Trophoblast cell (in vitro differentiated cells and primary cell): Measurements from ENCODE around the gene EFNA5.

ENCODE experiments used
- DNase-seq, 2 donors: peaks; one replicate each; pipeline ENCODE4 v3.0.0-alpha.2; 2016
- H2AFZ ChIP-seq: 2 replicates; pipeline ENCODE4 v1.6.1; 2013; ENCODE audit warnings: low read length, moderate library complexity, mild to moderate bottlenecking; ENCODE audit not compliant: insufficient read depth, poor library complexity
- H2AK5ac ChIP-seq: 2 replicates; pipeline ENCODE4 v1.6.1; 2013; ENCODE audit warnings: mild to moderate bottlenecking, low read length
- H2BK120ac ChIP-seq: 2 replicates; pipeline ENCODE4 v1.6.1; 2013; ENCODE audit warnings: low read length, mild to moderate bottlenecking, moderate library complexity; ENCODE audit not compliant: insufficient read depth, poor library complexity
- H2BK12ac ChIP-seq: 2 replicates; pipeline ENCODE4 v1.6.1; 2013; ENCODE audit warnings: mild to moderate bottlenecking, low read length, moderate library complexity
- H2BK5ac ChIP-seq: 2 replicates; pipeline ENCODE4 v1.6.1; 2013; ENCODE audit warnings: low read length, low read depth, moderate library complexity, mild to moderate bottlenecking; ENCODE audit not compliant: poor library complexity
- H3K14ac ChIP-seq: 2 replicates; pipeline ENCODE4 v1.6.1; 2013; ENCODE audit warnings: mild to moderate bottlenecking, low read length
- H3K18ac ChIP-seq: 2 replicates; pipeline ENCODE4 v1.6.1; 2013; ENCODE audit warnings: mild to moderate bottlenecking, low read length
- H3K23ac ChIP-seq: 2 replicates; pipeline ENCODE4 v1.6.1; 2013; ENCODE audit warnings: low read length
- H3K27ac ChIP-seq: 2 replicates; pipeline ENCODE4 v1.5.1; 2013; ENCODE audit warnings: low read depth, mild to moderate bottlenecking, inconsistent platforms, low read length, moderate library complexity
- H3K27me3 ChIP-seq: 2 replicates; pipeline ENCODE4 v1.6.1; 2013; ENCODE audit warnings: inconsistent platforms, mild to moderate bottlenecking, low read length, moderate library complexity; ENCODE audit not compliant: insufficient read depth
- H3K36me3 ChIP-seq, 2 experiments: 1 replicate in 1 of 2; 2 replicates in 1 of 2; pipeline ENCODE4 v1.6.1; 2013; ENCODE audit warnings: low read length in 2 of 2, mild to moderate bottlenecking in 2 of 2, moderate library complexity in 1 of 2; ENCODE audit not compliant: insufficient read depth in 2 of 2, control insufficient read depth in 1 of 2
- H3K4ac ChIP-seq: 2 replicates; pipeline ENCODE4 v1.6.1; 2013; ENCODE audit warnings: low read depth, mild to moderate bottlenecking, low read length, moderate library complexity
- H3K4me1 ChIP-seq, 2 experiments: 1 replicate in 1 of 2; 2 replicates in 1 of 2; pipeline ENCODE4 v1.6.1; 2013; ENCODE audit warnings: low read length in 2 of 2, mild to moderate bottlenecking in 2 of 2, moderate library complexity in 1 of 2; ENCODE audit not compliant: insufficient read depth in 2 of 2, control insufficient read depth in 1 of 2
- H3K4me2 ChIP-seq: 2 replicates; pipeline ENCODE4 v1.6.1; 2013; ENCODE audit warnings: inconsistent platforms, mild to moderate bottlenecking, low read length, moderate library complexity
- H3K4me3 ChIP-seq: 2 replicates; pipeline ENCODE4 v1.5.1; 2013; ENCODE audit warnings: mild to moderate bottlenecking, low read depth, low read length, inconsistent platforms
- H3K79me1 ChIP-seq: one replicate; pipeline ENCODE4 v1.6.1; 2013; ENCODE audit warnings: low read length
- H3K79me2 ChIP-seq: 2 replicates; pipeline ENCODE4 v1.6.1; 2013; ENCODE audit warnings: low read length, mild to moderate bottlenecking; ENCODE audit not compliant: control insufficient read depth, insufficient read depth, poor library complexity
- H3K9ac ChIP-seq: 2 replicates; pipeline ENCODE4 v1.6.1; 2013; ENCODE audit warnings: mild to moderate bottlenecking, low read length
- H3K9me3 ChIP-seq: 2 replicates; pipeline ENCODE4 v1.6.1; 2013; ENCODE audit warnings: low read depth, mild to moderate bottlenecking, control low read depth, inconsistent platforms, low read length; ENCODE audit not compliant: insufficient read depth
- H4K12ac ChIP-seq: 2 replicates; pipeline ENCODE4 v1.6.1; 2013; ENCODE audit warnings: low read depth, mild to moderate bottlenecking, low read length, moderate library complexity
- H4K8ac ChIP-seq: 2 replicates; pipeline ENCODE4 v1.6.1; 2013; ENCODE audit warnings: low read depth, mild to moderate bottlenecking, low read length, moderate library complexity
- H4K91ac ChIP-seq: one replicate; pipeline ENCODE4 v1.6.1; 2013; ENCODE audit warnings: low read depth, mild to moderate bottlenecking, low read length, moderate library complexity
- WGBS: extraction: QIAGEN DNeasy Blood & Tissue Kit; methylation state at CpG from one replicate; pipeline ENCODE4 v1.1.7; 2013; ENCODE audit warnings: missing lambda C conversion rate; ENCODE audit not compliant: insufficient read length, insufficient coverage; ENCODE audit errors: extremely low coverage; 5-methylcytosine and 5-hydroxymethylcytosine counted together

Gene EFNA5

DNA sequence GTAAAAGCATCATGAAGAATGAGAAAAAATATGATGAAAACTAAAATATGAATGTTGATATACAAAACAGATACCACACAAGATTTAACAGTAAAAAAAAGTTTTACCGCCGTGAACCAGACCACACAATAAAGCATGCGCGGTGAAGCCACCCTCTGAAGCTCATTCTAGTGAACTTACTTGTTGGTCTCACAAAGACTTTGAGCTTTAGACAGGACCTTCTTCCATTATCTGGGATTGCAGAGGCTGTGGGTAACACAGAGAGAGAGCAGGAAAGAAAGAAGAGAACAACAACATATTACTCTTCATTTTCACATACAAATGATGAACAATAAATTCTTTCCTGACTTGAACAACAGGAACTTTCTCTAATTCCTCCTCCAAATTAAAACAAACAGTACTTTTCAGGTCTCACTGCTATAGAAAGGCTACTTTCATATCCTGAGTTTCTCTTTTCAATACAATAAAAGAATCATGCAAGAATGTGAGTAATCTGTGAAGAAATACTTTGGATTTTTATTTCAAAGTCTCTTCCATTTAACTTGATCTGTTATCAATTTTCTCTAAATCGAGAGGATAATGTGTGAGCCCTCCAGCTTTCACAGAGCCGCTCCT lies 283.1 kb downstream of the EFNA5 start:
- no peak overlapping the region for H3K9ac ChIP-seq
- peaks cover 0 to 3% of the 10 kb centered on the region in 2 experiments for H3K4me1 ChIP-seq
- no peak overlapping the region for H4K8ac ChIP-seq
- no peak overlapping the region for H2AFZ ChIP-seq
- no peak overlapping the region for H4K91ac ChIP-seq
- no peak overlapping the region for H3K4ac ChIP-seq
- peaks cover 2% of the 10 kb centered on the region for H3K79me1 ChIP-seq
- no peak overlapping the region for H3K18ac ChIP-seq
- H3K36me3 ChIP-seq = no peaks in the 10 kb centered on the region
- H2BK12ac ChIP-seq = no peak overlapping the region
- no peaks in the 10 kb centered on the region for H3K9me3 ChIP-seq
- DNase-seq = no peak
- H3K27me3 ChIP-seq = no peaks in the 10 kb centered on the region
- no peak overlapping the region for H2AK5ac ChIP-seq
- H3K79me2 ChIP-seq = no peaks in the 10 kb centered on the region
- H3K27ac ChIP-seq = no peak overlapping the region
- no peak overlapping the region for H2BK120ac ChIP-seq
- no peak overlapping the region for H2BK5ac ChIP-seq
- H3K4me3 ChIP-seq = no peak overlapping the region
- no CpG with 5 or more reads among the region's 6 CpGs for WGBS
- H4K12ac ChIP-seq = no peak overlapping the region
- no peak overlapping the region for H3K23ac ChIP-seq
- no peak overlapping the region for H3K14ac ChIP-seq
- H3K4me2 ChIP-seq = no peak overlapping the region

- Histone ChIP-seq H4K91ac (no peak overlapping the region), H3K79me2 (no peaks in the 10 kb centered on the region), H3K14ac (no peak overlapping the region), H3K9ac (no peak overlapping the region), H2BK120ac (no peak overlapping the region), H3K9me3 (no peaks in the 10 kb centered on the region), H3K4me1 (peaks cover 0 to 7% of the 10 kb centered on the region in 2 experiments), H3K4me3 (no peak overlapping the region), H3K4ac (no peak overlapping the region), H3K27ac (no peak overlapping the region), H2BK5ac (no peak overlapping the region), H3K27me3 (no peaks in the 10 kb centered on the region), H2AK5ac (no peak overlapping the region), H3K18ac (no peak overlapping the region), H3K36me3 (no peaks in the 10 kb centered on the region), H2BK12ac (no peak overlapping the region), H3K4me2 (no peak overlapping the region), H3K79me1 (peaks cover 2% of the 10 kb centered on the region), H4K8ac (no peak overlapping the region), H4K12ac (no peak overlapping the region), H3K23ac (no peak overlapping the region), H2AFZ (no peak overlapping the region)
- no CpG with 5 or more reads among the region's 2 CpGs for WGBS
- DNase-seq = no peak
These were observed 285.0 kb downstream of the EFNA5 start for GRCh38 chr5:107385708-107386107.

DNA sequence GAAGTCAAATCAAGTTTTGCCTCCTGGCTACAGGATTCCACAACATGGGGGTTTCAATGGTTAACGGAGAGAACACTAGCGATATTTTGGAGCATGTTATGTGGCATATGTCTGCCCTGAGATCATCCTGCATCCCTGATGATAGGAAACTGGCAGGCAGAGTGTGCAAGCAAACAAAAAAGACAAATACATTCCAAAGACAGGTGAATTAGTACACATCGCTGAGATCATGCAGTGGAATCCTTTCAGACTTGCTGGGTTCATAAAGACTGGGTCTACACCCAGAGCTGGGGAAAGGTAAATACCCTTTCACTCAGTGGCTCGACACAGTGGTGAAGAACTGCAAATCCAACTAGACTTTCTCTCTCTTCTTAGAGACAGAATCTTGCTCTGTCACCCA lies 286.5 kb downstream of the EFNA5 start:
- Histone ChIP-seq H3K18ac (no peak overlapping the region), H4K91ac (no peak overlapping the region), H2BK5ac (no peak overlapping the region), H2BK12ac (no peak overlapping the region), H4K8ac (no peak overlapping the region), H2BK120ac (no peak overlapping the region), H3K9me3 (no peaks in the 10 kb centered on the region), H3K27me3 (no peaks in the 10 kb centered on the region), H4K12ac (no peak overlapping the region), H2AFZ (no peak overlapping the region), H3K4me2 (no peak overlapping the region), H3K4me1 (peaks cover 0 to 7% of the 10 kb centered on the region in 2 experiments), H3K14ac (no peak overlapping the region), H3K79me2 (no peaks in the 10 kb centered on the region), H3K23ac (no peak overlapping the region), H3K27ac (no peak overlapping the region), H3K4ac (no peak overlapping the region), H3K36me3 (no peaks in the 10 kb centered on the region), H3K9ac (no peak overlapping the region), H3K4me3 (no peak overlapping the region), H3K79me1 (peaks cover 2% of the 10 kb centered on the region), H2AK5ac (no peak overlapping the region)
- no CpG with 5 or more reads among the region's 4 CpGs for WGBS
- DNase-seq = peak in 1 of 2 donors; percentile 62

DNA sequence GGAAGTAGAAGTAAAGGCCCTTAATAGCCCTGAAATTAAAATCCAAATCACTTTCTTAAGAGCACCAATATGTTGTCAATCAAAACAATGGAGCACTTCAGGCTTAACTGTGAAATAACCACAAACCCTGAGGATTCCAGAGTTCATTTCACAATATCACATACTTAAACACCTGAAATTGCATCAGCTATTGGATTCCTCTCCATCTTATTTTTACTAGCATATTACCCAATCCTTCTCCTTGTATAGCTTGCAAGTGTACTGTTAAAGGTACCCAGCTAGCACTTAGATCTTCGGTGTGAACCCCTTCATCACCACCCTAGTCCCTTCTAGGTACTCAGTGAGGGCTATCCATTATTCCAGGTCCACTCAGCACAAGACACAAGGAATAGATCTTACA lies 287.3 kb downstream of the EFNA5 start:
- Histone ChIP-seq H3K14ac (no peak overlapping the region), H2BK5ac (no peak overlapping the region), H3K27me3 (no peaks in the 10 kb centered on the region), H3K4me2 (no peak overlapping the region), H4K12ac (no peak overlapping the region), H3K18ac (no peak overlapping the region), H3K4ac (no peak overlapping the region), H3K9me3 (no peaks in the 10 kb centered on the region), H2AK5ac (no peak overlapping the region), H3K9ac (no peak overlapping the region), H2AFZ (no peak overlapping the region), H3K27ac (no peak overlapping the region), H2BK12ac (no peak overlapping the region), H3K79me1 (no peaks in the 10 kb centered on the region), H4K91ac (no peak overlapping the region), H2BK120ac (no peak overlapping the region), H3K23ac (no peak overlapping the region), H4K8ac (no peak overlapping the region), H3K4me3 (no peak overlapping the region), H3K36me3 (no peaks in the 10 kb centered on the region), H3K4me1 (peaks cover 0 to 5% of the 10 kb centered on the region in 2 experiments), H3K79me2 (no peaks in the 10 kb centered on the region)
- WGBS = no CpG with 5 or more reads among the region's 1 CpG
- DNase-seq = peak in 1 of 2 donors; percentile 81
